GM13976 (cell line): ENCODE data around the gene ANKRD40.

ENCODE experiments used
- DNase-seq: peaks from one replicate; pipeline ENCODE4 v3.0.0; 2012; ENCODE audit warnings: low spot score
- in situ Hi-C: fragments of 300-500 bp; cut with MboI; formaldehyde crosslinking; loops from one replicate; pipeline ENCODE4 v1.12.0; 2022; ENCODE audit warnings: low sequenced_read_pairs, mixed read lengths, inconsistent platforms; ENCODE audit not compliant: unreplicated experiment
- TF ChIP-seq, protein P1 (sequence below): IDR thresholded peaks from 2 replicates; pipeline ENCODE4 v1.5.1; 2012; ENCODE audit warnings: borderline replicate concordance, mild to moderate bottlenecking; ENCODE audit not compliant: insufficient read depth; ENCODE audit errors: extremely low read depth, missing control alignments, control extremely low read depth

ANKRD40 gene

DNA sequence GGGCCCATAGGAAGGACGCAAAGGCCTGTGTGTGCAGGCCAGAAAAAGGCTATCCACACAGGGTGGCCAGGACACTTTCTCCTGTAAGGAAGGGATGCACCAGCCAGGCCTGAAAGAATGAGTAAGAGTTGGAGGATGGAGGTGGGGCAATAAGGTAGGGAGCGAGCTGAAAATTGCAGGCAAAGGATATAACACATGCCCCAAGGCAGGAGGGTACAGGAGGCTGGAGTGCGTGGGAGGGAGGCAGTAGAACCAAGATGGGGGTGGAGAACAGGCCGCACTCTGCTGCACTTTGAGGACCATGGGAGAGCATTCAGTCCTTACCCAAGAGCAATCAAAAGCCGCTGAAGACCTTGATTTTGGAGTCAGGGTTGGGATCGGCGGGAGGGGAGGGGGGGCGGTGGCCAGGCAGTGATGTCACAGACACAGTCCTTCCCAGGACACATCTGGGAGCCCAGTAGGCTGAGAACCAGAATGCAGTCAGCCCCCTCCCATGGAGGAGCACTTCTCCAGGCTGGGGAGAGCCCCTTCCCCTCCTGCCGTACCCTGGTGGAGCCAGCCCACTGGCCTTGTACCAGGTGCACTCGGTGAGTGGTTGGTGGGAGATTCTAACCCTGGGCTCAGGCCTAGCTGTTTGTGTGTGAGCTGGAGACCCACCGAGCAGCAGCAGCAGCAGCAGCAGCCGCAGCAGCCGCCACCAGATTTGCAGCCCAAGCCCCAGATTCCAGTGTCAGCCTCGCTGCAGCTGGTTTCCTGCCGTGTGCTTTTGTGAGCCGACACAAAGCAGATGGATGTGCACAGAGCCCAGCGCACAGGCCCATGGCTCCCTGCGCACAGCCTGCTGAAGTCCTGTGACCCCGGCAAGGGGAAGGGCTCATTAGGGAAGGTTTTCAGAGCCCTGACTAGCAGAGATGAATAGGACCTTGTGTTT, 17.5 kb downstream of the ANKRD40 start:
- peak; percentile 25 for DNase-seq
- TF ChIP-seq, protein P1, sequence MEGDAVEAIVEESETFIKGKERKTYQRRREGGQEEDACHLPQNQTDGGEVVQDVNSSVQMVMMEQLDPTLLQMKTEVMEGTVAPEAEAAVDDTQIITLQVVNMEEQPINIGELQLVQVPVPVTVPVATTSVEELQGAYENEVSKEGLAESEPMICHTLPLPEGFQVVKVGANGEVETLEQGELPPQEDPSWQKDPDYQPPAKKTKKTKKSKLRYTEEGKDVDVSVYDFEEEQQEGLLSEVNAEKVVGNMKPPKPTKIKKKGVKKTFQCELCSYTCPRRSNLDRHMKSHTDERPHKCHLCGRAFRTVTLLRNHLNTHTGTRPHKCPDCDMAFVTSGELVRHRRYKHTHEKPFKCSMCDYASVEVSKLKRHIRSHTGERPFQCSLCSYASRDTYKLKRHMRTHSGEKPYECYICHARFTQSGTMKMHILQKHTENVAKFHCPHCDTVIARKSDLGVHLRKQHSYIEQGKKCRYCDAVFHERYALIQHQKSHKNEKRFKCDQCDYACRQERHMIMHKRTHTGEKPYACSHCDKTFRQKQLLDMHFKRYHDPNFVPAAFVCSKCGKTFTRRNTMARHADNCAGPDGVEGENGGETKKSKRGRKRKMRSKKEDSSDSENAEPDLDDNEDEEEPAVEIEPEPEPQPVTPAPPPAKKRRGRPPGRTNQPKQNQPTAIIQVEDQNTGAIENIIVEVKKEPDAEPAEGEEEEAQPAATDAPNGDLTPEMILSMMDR = no peak
- in situ Hi-C loops = no loop called here

DNA sequence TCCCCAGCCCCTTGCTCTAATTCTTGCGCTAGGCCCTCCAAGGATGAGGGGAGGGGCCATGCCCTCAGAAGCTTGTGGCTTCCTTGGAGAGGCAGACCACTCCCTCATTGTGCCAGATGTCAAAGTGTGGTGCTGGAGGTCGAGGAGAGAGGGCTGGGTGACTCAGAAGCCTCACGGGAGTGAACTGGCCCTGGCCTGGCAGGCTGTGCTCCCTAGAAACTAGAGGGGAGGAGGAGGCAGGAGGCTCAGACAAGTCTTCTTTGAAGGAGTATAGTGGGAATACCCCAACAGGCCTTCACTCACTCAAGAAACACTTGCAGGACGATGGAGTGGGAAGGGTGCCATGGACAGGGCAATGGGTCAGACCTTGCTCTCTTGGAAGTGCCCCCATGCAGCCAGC, 18.5 kb downstream of the ANKRD40 start:
- DNase-seq = peak; percentile 13
- in situ Hi-C loops = no loop called here
- TF ChIP-seq, protein P1 = no peak

DNA sequence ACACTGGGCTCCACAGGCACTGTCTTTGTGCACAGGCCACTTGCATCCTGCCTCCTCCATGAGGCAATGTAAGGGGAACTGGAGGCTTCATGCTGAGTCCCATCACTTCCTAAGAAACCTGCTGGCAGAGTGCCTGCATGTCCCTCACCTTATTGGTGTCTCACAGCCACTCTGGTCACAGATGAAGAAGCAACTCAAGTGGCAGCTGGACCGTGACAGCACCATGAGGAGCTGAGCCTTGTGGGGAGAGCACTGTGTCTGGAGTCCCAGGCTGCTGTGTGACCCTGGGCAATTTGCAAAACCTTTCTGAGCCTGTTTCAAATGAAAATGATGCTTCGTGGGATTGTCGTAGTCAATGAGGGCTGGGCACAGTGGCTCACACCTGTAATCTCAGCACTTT, 19.5 kb downstream of the ANKRD40 start:
- in situ Hi-C loops = no loop called here
- TF ChIP-seq, protein P1 = no peak
- DNase-seq = no peak

DNA sequence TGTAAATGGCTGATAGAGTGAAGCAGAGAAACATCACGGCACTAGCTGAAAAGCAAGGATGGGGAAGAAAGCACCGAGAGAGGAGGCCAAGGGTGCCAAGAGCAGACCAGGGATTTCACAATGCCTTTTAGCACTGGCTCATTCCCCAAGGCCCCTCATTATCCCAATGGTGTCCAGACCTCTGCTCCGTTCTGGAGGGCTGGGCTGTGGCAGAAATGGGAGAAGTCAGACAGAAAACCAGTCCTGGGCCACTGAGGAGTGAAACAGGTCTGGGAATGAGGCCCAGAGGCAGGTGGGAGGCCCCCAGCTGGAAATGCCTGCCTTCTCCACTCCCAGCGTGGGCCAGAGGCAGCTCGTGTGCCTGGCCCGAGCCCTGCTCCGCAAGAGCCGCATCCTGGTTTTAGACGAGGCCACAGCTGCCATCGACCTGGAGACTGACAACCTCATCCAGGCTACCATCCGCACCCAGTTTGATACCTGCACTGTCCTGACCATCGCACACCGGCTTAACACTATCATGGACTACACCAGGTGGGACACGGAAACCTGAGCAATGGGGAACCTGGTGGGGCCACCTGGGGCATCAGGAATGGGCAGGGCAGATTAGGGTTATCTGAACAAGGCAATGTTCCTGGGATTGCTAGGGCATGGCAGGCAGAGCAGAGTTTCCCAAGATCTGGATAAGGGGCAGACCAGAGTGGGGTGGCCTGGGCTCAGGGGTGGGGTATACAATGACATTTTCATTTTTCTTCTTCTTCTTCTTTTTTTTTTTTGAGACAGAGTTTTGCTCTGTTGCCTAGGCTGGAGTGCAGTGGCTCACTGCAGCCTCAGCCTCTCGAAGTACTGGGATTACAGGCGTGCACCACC, 20.3 kb downstream of the ANKRD40 start:
- in situ Hi-C loops = no loop called here
- TF ChIP-seq, protein P1 = no peak
- DNase-seq = peak; percentile 16

DNA sequence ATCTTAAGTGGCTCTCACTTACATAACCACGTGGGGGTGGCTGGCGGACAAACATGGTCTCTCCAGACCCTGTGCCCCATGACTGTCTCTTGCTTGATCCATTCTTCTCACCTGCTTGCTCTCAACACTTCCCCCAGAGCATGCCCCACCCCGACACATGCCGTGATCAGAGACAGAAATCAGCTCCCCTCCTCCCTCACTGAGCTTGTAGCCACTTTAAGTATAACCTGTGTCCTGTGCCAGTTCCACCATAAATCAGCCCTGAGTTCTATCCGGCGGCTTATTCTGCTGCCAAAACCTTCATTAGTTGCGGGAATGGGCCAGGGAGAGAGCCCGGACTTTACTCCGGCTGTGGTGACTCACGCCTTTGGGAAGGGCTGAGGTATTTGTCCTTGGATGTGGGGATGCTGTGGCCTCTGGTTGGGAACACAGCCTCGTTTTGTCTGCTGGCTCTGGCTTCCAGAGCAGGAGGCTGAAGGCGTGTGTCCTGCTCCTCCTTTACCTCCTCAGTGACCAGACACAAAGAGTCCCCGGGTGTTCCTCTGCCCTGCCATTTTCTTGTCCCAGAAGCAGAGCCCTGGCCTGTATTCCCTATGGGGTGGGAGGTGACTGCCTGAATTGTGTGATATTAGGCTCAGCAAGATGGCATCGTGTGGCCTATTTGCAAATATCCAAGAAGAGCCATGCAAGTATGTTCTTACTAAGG, 21.1 kb downstream of the ANKRD40 start:
- in situ Hi-C loops = no loop called here
- TF ChIP-seq, protein P1 = no peak
- DNase-seq = peak; percentile 17
